Activated T-helper 9 cell treated with anti-CD3 and anti-CD28 coated beads, Interleukin-2, amount 50 U/mL, for 16 hours (primary cell): ENCODE results near the gene FOXL2NB.
"Not testable (repeated sequence)": the region's sequence is repeated elsewhere in the genome, so short reads cannot be mapped to it uniquely, and the experiment has no call there.

Experiments
- DNase-seq: peaks from one replicate; pipeline ENCODE4 v3.0.0-alpha.2; 2020; ENCODE audit warnings: low read depth

The FOXL2NB gene

GRCh38 chr3:138946663-138947494 lies at the start of gene FOXL2NB, which contains the start of gene FOXL2:
TSS of gene FOXL2NB (plus strand) at chr3:138947217. CDS start at chr3:138947365, 148 bp downstream.
TSS of gene FOXL2 (minus strand) at chr3:138947137. CDS start at chr3:138946722, 415 bp downstream.
- no peak for DNase-seq

GRCh38 chr3:138898301-138898700 lies 48.7 kb upstream of the FOXL2NB start:
- DNase-seq = no peak

DNA sequence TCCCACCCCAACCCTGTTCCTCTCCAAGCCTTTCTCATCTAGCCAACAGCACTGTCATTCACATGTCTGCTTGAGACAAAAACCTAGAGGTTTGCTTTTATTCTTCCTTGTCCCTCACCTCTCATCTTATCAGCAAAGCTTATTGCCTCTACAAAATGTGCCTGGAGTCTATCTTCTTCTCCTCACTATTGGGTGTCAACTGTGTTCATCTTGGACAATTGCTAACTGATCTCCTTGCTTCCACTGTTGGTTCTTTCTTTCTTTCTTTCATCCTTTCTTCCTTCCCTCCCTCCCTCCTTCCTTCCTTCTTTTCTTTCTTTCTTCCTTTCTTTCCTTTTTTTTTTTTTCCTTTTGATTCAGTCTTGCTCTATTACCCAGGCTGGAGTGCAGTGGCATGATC lies 48.3 kb upstream of the FOXL2NB start:
- DNase-seq = no peak

- DNase-seq = no peak
These were observed 47.5 kb upstream of the FOXL2NB start for GRCh38 chr3:138899351-138899991.

DNA sequence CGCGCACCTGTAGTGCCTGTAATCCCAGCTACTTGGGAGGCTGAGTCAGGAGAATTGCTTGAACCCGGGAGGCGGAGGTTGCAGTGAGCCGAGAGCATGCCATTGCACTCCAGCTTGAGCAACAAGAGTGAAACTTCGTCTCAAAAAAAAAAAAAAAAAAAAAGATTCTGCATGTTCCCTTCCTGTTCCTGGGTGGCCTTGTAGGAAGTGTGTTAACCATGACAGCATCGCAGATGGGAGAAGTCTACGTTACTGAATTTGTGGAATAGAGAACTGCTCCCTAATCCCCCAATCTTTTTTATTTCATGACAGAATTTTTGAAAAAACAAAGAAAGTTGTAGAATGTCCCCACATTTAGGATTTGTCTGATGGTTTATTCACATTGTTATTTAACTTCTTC lies 45.5 kb upstream of the FOXL2NB start:
- DNase-seq = no peak

DNA sequence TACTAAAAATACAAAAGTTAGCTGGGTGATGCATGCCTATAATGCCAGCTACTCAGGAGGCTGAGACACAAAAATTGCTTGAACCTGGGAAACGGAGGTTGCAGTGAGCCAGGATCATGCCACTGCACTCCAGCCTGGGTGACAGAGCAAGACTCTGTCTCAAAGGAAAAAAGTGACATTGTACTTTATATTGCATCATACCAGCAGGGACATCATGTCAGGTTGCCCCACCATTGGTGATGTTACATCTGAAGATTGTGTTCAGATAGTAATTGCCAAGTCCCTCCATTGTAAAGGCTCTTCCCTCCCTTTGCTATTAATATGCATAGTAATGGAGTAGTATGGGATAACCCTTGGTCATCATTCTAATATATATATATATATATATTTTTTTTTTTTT lies 44.8 kb upstream of the FOXL2NB start:
- no peak for DNase-seq

GRCh38 chr3:138907539-138907938 lies 39.5 kb upstream of the FOXL2NB start:
- DNase-seq = no peak

DNA sequence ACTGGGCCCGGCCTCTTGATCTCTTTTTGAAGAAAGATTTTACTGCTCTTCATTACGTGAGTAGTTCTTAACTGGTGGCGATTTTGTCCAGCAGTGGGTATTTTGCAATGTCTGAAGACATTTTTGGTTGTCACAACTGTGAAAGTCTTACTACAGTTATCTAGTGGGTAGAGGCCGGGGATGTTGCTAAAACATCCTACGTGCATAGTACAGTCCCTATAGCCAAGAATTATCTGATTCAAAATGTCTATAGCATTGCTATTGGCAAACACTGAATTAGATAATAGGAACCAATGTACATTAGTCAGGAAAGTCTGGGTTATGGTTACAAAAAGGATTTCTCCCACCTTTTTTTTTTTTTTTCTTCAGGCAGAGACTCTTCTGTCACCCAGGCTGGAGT lies 38.2 kb upstream of the FOXL2NB start:
- no peak for DNase-seq

DNA sequence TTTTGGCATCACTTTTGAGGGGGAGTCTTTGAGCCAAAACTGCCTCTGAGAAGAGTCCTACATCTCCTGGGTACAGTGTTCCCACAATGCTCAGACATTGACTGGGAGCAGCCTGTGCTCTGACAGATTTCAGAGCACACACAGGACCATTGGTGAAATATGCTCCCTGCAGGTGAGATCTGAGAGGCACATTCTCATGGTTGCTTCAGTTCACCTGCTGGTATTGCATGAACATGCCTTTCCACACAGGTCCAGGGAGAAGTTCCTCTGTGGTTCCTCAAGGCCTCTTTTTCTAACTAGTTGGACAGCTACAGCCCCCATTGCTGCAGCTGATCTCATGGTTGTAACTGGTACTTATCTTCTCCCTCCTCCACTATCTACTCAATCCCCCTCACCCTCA lies 37.1 kb upstream of the FOXL2NB start:
- no peak for DNase-seq

- no peak for DNase-seq
These were observed 35.4 kb upstream of the FOXL2NB start for GRCh38 chr3:138911621-138912020.

DNA sequence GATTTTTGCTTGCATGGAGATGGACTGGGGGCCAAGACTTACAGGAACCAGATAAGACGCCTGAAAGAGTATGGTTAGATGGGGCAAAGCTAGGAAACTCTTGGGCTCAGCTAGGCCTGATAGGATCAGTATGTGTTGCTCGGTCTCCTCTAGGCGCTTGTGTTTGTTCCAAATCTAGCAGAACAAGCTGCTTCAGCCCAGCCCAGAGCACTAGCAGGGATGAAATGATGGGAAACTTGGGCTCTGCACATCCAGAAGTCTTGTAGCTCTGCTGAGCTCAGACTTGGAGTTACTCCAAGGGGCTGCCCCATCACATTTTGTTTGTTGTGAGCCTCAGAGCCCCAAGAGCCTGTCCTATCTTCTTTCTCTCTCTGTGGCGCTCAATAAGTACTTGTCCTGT lies 34.8 kb upstream of the FOXL2NB start:
- no peak for DNase-seq

- DNase-seq = no peak
These were observed 33.3 kb upstream of the FOXL2NB start for GRCh38 chr3:138913766-138914165.

DNA sequence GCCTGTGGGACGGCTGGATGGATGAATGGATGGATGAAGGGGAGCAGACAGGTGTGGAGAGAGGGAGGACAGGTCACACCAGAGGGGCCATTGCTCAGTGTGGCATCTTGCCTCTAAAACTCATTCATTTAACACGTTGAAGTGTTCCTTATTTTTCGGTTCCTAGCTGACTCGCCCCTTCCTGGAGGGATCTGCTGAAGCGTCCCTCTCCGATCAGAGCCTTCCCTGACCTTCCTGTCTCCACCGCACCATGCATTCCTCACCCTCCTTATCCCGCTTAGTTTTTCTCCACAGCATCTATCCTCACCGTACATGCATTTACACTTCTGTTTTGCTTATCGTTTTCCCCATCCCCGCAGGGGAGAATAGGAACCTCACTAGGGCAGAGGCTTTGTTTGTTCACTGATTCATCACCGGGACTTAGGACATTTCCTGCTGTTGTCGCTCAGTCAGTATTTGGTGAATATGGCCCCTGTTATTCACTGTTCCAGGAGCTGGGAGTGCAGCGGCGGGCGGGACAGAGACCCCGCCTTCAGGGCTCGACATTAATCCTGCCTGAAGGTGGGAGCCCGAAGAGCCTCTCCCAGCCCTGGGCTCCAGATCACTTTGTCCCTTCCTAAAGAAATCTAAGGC lies 32.0 kb upstream of the FOXL2NB start:
- DNase-seq = no peak

GRCh38 chr3:138915503-138916498 lies 31.2 kb upstream of the FOXL2NB start:
- peak; percentile 69 for DNase-seq

DNA sequence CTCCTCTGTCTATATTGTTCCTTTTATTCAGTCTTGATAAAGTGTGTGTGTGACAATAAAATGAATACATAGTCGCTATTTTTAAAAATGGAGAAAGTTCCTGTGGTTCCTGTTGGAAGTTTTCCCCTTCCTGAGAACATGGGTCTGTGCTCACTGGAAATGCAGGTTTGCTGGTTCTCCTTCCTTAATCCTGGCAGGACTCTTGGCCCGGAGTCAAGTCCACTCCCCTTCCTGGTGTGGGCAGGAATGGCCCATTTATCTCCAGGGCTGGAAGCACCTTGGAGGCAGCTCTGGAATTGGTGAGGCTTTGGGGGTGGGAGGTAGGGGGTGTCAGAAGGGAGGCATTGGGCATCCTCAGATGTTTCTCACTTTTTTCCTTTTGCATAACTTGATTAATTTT lies 30.2 kb upstream of the FOXL2NB start:
- DNase-seq = no peak

GRCh38 chr3:138919325-138919724 lies 27.7 kb upstream of the FOXL2NB start:
- no peak for DNase-seq

DNA sequence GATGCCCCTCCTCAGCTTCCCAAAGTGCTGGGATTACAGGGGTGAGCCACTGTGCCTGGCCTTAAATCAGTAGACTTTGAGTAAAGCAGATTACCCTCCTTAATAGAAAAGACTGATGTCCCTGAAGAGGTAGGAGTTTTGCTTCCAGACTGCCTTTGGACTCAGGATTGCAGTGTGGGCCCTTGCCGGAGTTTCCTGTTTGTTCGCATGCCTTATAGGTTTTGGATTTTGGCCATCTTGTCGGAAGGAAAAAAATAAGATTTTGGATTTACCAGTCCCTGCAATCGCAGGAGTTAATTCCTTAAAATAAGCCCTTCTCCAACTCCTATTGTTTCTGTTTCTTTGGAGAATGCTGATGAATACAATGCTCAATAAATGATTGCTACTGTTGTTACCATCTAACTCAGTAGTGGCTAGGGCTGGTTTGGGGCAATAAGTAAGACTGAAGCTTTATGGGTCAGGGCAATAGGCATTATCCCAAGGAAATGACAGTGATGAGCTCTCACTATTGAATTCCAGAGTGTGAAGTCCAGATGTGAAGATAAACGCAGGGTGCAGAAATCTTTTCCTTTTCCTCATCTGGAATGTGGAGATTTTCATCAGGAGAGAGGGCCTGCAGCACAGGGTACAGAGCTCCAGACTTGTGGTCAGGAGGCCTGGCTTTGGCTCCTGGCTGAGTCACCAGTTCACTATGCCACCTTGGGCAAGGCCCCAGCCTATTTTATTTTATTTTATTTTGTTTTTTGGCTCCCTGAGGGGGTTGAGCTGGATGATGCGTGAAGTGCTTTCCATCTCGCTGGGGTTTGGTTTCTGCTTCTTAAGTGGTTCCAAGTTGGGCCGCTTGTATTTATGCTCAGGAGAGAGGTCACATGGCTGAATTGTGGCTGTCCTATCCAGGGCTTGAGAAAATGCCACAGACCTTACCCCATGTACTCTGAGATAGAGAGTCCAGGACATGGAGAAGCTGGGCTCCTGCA lies 25.4 kb upstream of the FOXL2NB start:
- no peak for DNase-seq

- DNase-seq = not testable (repeated sequence)
These were observed 24.6 kb upstream of the FOXL2NB start for GRCh38 chr3:138922400-138922799.

GRCh38 chr3:138923531-138923994 lies 23.5 kb upstream of the FOXL2NB start:
- peak; percentile 71 for DNase-seq

DNA sequence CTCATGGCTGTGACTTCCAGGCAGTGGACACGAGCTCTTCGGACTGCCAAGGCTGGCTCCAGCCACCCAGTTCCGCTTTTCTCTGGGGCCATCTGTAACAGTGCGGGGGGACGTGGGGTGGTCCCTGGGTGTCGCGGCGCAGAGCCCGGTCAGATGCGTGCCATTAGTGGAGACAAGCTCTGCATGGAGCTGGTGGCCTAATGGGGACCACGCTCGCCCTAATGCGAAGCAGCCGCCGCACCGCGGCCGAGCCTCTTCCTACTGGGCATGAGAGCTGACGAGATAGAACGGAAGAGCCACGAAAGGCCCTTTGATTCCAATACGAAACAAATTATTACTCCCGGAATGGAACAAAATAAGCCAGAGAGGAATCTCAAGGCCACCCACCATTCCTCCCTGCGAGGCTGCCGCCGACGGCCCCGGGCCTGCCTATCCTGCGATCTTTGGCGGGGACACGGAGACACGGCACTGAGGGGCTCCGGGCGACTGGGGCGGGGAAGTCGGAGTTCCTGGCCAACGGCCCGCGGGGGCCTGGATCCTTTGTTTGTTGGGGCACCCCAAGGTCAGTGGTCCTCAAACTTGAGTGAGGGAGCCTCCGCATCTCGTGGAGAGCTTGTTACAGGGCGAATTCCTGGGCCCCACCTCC lies 18.2 kb upstream of the FOXL2NB start:
- no peak for DNase-seq
